ENCODE results near the gene USP31.
A peak's percentile ranks its signal among the peaks of the same experiment; 100 is the strongest.

USP31 gene

GRCh38 chr16:23079675-23080301, 69.5 kb downstream of the USP31 start:
- H3K27me3 ChIP-seq (ENCODE audit: control insufficient read depth, insufficient read depth, low read length): no peaks in the 10 kb centered on the region
- no peaks in the 10 kb centered on the region for H3K4me1 ChIP-seq (ENCODE audit: control insufficient read depth, insufficient read depth, low read length)
- H3K9ac ChIP-seq (ENCODE audit: low read length): no peak overlapping the region
- peaks cover 8% of the 10 kb centered on the region for H3K36me3 ChIP-seq (ENCODE audit: control insufficient read depth, insufficient read depth, low read length)
- no peak overlapping the region for H3K4me3 ChIP-seq (ENCODE audit: low read length)
- no peak overlapping the region for H3K27ac ChIP-seq (ENCODE audit: low read depth, low read length)

DNA sequence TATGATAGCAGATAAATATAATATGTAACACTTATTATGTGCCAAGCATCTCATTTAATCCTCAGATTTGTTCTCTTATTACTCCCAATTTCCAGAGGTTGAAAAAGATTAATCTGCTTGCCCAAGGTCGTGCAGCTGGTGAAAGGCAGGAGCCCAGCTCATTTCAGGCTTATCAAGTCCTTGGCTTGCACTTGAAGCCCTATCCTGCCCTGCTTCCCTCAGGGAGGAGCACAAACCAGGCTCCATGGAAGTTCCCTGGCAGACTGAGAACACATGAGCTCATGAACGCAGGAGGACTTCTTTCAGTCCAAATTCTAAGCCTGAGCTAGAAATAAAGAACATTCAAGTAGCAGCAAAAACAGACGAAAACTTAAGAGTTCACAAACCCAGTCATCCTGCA, 74.8 kb downstream of the USP31 start:
- no peak overlapping the region for H3K27ac ChIP-seq (ENCODE audit: low read depth, low read length)
- no peak overlapping the region for H3K4me3 ChIP-seq (ENCODE audit: low read length)
- peaks cover 20% of the 10 kb centered on the region for H3K4me1 ChIP-seq (ENCODE audit: control insufficient read depth, insufficient read depth, low read length)
- H3K9ac ChIP-seq (ENCODE audit: low read length): no peak overlapping the region
- H3K27me3 ChIP-seq (ENCODE audit: control insufficient read depth, insufficient read depth, low read length): no peaks in the 10 kb centered on the region
- no peaks in the 10 kb centered on the region for H3K36me3 ChIP-seq (ENCODE audit: control insufficient read depth, insufficient read depth, low read length)

DNA sequence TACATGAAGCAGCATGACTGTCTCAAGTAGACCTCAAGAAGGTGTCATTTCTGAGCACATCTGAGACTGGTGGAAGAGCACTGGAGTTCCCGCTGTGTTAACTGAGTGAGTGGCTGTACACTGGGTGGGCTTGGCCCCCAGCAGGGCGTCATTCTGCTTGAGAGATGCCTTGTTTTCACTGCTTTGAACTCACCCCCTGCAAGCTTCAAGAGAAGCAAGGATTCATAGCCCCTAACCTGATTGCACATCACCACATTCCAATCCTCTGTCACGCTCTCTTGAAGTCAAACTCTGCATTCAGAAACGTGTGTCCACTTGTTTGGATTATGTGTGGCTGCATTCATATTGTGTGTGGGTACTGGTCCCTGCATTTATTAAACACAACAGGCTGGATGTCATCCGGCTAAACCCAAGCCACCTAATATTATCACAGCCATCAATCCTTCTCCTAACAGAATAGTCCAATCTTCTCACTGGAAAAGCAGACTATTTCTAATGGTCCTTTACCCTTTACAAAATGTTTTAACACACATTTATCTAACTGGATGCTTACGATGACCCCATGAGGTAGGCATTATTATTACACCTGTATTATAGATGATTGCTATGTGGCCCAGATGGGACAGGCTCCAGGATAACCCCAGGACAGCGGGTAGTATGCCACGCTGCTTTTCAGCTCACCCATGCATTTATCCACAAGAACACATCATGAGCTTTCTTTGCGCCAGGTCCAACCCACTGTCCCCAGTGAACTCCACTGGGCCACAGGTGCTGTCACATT, 76.3 kb downstream of the USP31 start:
- peaks cover 20% of the 10 kb centered on the region for H3K4me1 ChIP-seq (ENCODE audit: control insufficient read depth, insufficient read depth, low read length)
- no peak overlapping the region for H3K4me3 ChIP-seq (ENCODE audit: low read length)
- no peaks in the 10 kb centered on the region for H3K27me3 ChIP-seq (ENCODE audit: control insufficient read depth, insufficient read depth, low read length)
- no peaks in the 10 kb centered on the region for H3K36me3 ChIP-seq (ENCODE audit: control insufficient read depth, insufficient read depth, low read length)
- H3K27ac ChIP-seq (ENCODE audit: low read depth, low read length): no peak overlapping the region
- no peak overlapping the region for H3K9ac ChIP-seq (ENCODE audit: low read length)

DNA sequence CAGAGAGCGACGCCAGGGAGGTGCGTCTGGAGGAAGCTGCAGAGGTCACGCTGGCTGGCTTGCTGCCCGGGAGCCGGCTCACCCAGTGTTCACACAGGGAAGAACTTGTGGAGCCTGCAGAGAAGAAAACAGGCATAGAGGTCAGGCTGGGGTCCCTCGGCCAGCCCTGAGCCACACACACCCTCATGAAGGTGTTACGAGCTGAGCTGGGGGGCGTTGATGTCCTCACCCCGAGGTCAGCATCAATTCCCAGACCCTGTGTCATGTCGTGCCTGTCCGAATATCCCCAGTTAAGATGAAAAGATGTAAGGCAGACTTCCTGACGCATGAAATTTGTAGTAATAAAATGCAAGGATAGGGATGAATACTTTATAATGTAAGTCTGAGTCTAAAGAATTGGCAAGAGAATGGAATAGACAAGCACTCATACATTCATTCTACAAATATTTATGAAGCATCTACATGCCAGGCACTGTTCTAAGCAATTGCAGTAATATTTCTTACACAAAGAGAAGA, 77.1 kb downstream of the USP31 start:
- no peak overlapping the region for H3K9ac ChIP-seq (ENCODE audit: low read length)
- no peak overlapping the region for H3K4me3 ChIP-seq (ENCODE audit: low read length)
- H3K27ac ChIP-seq (ENCODE audit: low read depth, low read length): peak overlapping the region; percentile 47
- no peaks in the 10 kb centered on the region for H3K36me3 ChIP-seq (ENCODE audit: control insufficient read depth, insufficient read depth, low read length)
- H3K4me1 ChIP-seq (ENCODE audit: control insufficient read depth, insufficient read depth, low read length): peaks cover 20% of the 10 kb centered on the region
- no peaks in the 10 kb centered on the region for H3K27me3 ChIP-seq (ENCODE audit: control insufficient read depth, insufficient read depth, low read length)

- Histone ChIP-seq H3K36me3 (ENCODE audit: control insufficient read depth, insufficient read depth, low read length) (no peaks in the 10 kb centered on the region), H3K4me3 (ENCODE audit: low read length) (no peak overlapping the region), H3K9ac (ENCODE audit: low read length) (no peak overlapping the region)
These were observed 77.8 kb downstream of the USP31 start for GRCh38 chr16:23071196-23072083.

DNA sequence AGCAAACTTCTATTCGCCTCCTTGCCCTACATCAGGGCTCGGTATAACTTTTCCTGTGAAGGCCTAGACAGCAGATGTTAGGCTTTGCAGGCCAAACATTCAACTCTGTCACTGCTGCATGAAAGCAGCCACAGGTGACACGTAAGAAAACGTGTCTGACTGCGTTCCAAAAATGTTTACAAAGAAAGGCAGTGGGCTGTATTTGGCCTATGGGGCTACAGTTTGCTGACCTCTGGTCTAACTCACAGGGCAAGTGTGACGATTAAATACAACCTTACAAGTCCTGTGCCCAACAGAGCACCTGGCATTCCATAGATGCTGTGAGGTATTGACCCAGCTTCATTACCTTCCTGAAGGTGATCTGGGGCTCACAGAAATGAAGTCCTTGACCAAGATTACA, 79.4 kb downstream of the USP31 start:
- no peak overlapping the region for H3K4me3 ChIP-seq (ENCODE audit: low read length)
- H3K9ac ChIP-seq (ENCODE audit: low read length): no peak overlapping the region
- H3K36me3 ChIP-seq (ENCODE audit: control insufficient read depth, insufficient read depth, low read length): no peaks in the 10 kb centered on the region
- H3K27ac ChIP-seq (ENCODE audit: low read depth, low read length): no peak overlapping the region
- H3K27me3 ChIP-seq (ENCODE audit: control insufficient read depth, insufficient read depth, low read length): no peaks in the 10 kb centered on the region
- peaks cover 20% of the 10 kb centered on the region for H3K4me1 ChIP-seq (ENCODE audit: control insufficient read depth, insufficient read depth, low read length)

More at GRCh38 chr16:23071196-23072083, 77.8 kb downstream of the USP31 start:
- Histone ChIP-seq H3K27me3 (ENCODE audit: control insufficient read depth, insufficient read depth, low read length) (no peaks in the 10 kb centered on the region), H3K27ac (ENCODE audit: low read depth, low read length) (peak overlapping the region; percentile 47), H3K4me1 (ENCODE audit: control insufficient read depth, insufficient read depth, low read length) (peaks cover 20% of the 10 kb centered on the region)

- no peak overlapping the region for H3K27ac ChIP-seq (ENCODE audit: low read depth, low read length)
- no peaks in the 10 kb centered on the region for H3K27me3 ChIP-seq (ENCODE audit: control insufficient read depth, insufficient read depth, low read length)
- peaks cover 20% of the 10 kb centered on the region for H3K4me1 ChIP-seq (ENCODE audit: control insufficient read depth, insufficient read depth, low read length)
- no peak overlapping the region for H3K9ac ChIP-seq (ENCODE audit: low read length)
- H3K4me3 ChIP-seq (ENCODE audit: low read length): no peak overlapping the region
- no peaks in the 10 kb centered on the region for H3K36me3 ChIP-seq (ENCODE audit: control insufficient read depth, insufficient read depth, low read length)
These were observed 81.0 kb downstream of the USP31 start for GRCh38 chr16:23068079-23068736.

DNA sequence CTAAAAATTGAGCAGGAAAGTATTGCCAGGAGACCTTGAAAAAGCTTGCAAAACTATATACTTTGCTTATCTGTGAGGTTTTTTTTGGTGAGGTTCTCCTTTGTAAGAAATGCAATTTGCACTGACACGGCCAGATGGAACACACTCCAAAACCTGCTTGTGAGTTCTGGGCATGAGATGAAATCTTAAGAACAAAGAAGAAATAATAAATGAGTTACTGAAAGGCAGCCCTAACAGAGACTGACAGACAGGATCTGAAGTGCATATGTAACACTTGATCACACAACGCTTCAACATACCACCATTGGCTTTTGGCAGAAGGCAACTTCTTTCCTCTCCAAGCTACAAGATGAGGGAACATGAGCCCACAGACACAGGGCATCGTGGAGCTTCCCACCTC, 82.6 kb downstream of the USP31 start:
- Histone ChIP-seq H3K4me3 (ENCODE audit: low read length) (no peak overlapping the region), H3K9ac (ENCODE audit: low read length) (no peak overlapping the region), H3K36me3 (ENCODE audit: control insufficient read depth, insufficient read depth, low read length) (no peaks in the 10 kb centered on the region), H3K27ac (ENCODE audit: low read depth, low read length) (no peak overlapping the region), H3K27me3 (ENCODE audit: control insufficient read depth, insufficient read depth, low read length) (no peaks in the 10 kb centered on the region), H3K4me1 (ENCODE audit: control insufficient read depth, insufficient read depth, low read length) (peaks cover 9% of the 10 kb centered on the region)

DNA sequence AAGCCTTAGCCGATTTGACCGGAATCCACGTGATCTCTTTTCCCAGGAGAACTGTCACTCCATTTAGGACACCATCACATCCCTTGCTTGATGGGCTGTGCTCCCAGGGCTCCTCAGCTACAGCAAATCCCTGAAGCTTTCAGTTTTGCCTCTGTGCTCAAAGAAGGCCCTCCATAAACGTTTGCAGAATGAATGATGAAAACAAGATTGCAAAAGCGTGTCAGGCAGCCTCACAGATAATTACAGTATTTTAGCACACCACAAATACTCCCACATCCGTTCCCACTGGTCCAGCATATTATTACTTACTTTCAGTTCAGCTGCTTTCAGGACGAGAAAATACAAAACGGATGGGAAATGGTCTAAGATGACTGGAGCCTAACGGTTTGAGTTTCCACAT, 84.6 kb downstream of the USP31 start:
- Histone ChIP-seq H3K4me3 (ENCODE audit: low read length) (no peak overlapping the region), H3K9ac (ENCODE audit: low read length) (no peak overlapping the region), H3K27ac (ENCODE audit: low read depth, low read length) (no peak overlapping the region), H3K36me3 (ENCODE audit: control insufficient read depth, insufficient read depth, low read length) (no peaks in the 10 kb centered on the region), H3K4me1 (ENCODE audit: control insufficient read depth, insufficient read depth, low read length) (no peaks in the 10 kb centered on the region), H3K27me3 (ENCODE audit: control insufficient read depth, insufficient read depth, low read length) (no peaks in the 10 kb centered on the region)

GRCh38 chr16:23062524-23062923, 86.7 kb downstream of the USP31 start:
- no peaks in the 10 kb centered on the region for H3K36me3 ChIP-seq (ENCODE audit: control insufficient read depth, insufficient read depth, low read length)
- H3K4me3 ChIP-seq (ENCODE audit: low read length): no peak overlapping the region
- no peaks in the 10 kb centered on the region for H3K27me3 ChIP-seq (ENCODE audit: control insufficient read depth, insufficient read depth, low read length)
- no peak overlapping the region for H3K9ac ChIP-seq (ENCODE audit: low read length)
- H3K4me1 ChIP-seq (ENCODE audit: control insufficient read depth, insufficient read depth, low read length): no peaks in the 10 kb centered on the region
- no peak overlapping the region for H3K27ac ChIP-seq (ENCODE audit: low read depth, low read length)

GRCh38 chr16:23061669-23062068, 87.6 kb downstream of the USP31 start:
- no peak overlapping the region for H3K27ac ChIP-seq (ENCODE audit: low read depth, low read length)

More at GRCh38 chr16:23061669-23062068, 87.6 kb downstream of the USP31 start:
- H3K4me1 ChIP-seq (ENCODE audit: control insufficient read depth, insufficient read depth, low read length): no peaks in the 10 kb centered on the region
- H3K9ac ChIP-seq (ENCODE audit: low read length): no peak overlapping the region
- no peaks in the 10 kb centered on the region for H3K36me3 ChIP-seq (ENCODE audit: control insufficient read depth, insufficient read depth, low read length)
- H3K4me3 ChIP-seq (ENCODE audit: low read length): no peak overlapping the region
- no peaks in the 10 kb centered on the region for H3K27me3 ChIP-seq (ENCODE audit: control insufficient read depth, insufficient read depth, low read length)

All from rectal smooth muscle tissue (tissue), 1 donor.